CD4-positive, alpha-beta T cell treated with Interleukin-1 beta for 1 hour (primary cell): ENCODE results near the gene CPLX3.

Source experiments
- DNase-seq, 2 donors: peaks; one replicate each; pipeline ENCODE4 v3.0.0-alpha.2; 2020 to 2022

CPLX3 gene

GRCh38 chr15:74878273-74878672, 51.8 kb downstream of the CPLX3 start:
- DNase-seq = no peak
